ENCODE data around the gene HTR1D.

The HTR1D gene

DNA sequence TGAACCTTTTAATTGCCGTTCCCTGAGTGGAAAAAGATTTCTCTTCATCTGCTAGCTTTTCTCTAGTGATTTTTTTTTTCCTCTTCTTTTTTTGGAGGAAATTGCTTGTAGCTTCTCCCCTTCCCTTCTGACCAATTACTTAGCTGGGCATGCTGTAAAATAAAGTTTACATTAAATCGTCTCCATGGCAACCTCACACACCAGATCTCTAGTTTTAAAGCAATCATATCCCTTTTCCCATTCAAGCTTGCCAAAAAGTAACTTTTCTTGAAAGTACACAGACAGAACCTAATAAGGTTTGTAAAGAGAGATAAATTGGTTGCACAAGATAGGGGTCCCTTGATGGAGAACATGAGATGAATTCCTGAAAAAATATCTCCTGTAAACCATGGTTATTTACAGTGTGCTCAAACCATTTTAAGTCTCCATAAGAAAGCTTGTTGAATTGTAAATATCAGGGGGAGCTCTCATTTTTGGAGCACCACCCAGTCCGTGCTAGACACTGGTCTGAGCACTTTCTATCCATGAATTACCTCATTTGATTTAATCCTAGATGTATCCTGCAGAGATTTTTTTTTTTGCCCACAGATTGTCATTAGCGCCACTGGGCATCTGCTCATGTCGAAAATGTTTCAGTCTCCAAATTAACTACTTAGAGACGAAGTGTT lies 32.6 kb upstream of the HTR1D start:
- DNase-seq: no peak
- TF ChIP-seq, protein P1, sequence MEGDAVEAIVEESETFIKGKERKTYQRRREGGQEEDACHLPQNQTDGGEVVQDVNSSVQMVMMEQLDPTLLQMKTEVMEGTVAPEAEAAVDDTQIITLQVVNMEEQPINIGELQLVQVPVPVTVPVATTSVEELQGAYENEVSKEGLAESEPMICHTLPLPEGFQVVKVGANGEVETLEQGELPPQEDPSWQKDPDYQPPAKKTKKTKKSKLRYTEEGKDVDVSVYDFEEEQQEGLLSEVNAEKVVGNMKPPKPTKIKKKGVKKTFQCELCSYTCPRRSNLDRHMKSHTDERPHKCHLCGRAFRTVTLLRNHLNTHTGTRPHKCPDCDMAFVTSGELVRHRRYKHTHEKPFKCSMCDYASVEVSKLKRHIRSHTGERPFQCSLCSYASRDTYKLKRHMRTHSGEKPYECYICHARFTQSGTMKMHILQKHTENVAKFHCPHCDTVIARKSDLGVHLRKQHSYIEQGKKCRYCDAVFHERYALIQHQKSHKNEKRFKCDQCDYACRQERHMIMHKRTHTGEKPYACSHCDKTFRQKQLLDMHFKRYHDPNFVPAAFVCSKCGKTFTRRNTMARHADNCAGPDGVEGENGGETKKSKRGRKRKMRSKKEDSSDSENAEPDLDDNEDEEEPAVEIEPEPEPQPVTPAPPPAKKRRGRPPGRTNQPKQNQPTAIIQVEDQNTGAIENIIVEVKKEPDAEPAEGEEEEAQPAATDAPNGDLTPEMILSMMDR (IDR thresholded peaks at IDR 0.05; ENCODE audit: low read depth, low read length): no peak
- no peak overlapping the region for H3K4me3 ChIP-seq (ENCODE audit: low read depth, low read length)
- no peaks in the 10 kb centered on the region for H3K36me3 ChIP-seq
- H3K27me3 ChIP-seq (ENCODE audit: insufficient read depth, low read depth, severe bottlenecking): no peaks in the 10 kb centered on the region
- no peaks in the 10 kb centered on the region for H3K9me3 ChIP-seq (ENCODE audit: severe bottlenecking)
- H3K27ac ChIP-seq: no peak overlapping the region

DNA sequence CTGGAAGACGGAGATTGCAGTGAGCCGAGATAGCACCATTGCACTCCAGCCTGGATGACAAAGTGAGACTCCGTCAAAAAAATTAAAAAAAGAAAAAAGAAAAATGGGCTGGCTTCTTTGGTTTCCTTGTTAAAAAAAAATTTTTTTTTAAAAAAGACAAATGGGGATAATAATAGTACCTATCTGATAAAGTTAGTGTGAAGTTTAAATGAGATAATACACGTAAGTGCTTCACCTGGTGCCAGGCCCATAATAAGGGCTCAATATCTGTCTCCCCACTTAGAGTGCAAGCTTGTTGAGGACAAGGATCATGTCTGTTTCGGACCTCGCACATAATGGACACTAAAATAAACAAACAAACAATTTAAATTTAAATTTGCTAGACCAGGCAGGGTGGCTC lies 30.0 kb upstream of the HTR1D start:
- TF ChIP-seq, protein P1 (IDR thresholded peaks at IDR 0.05; ENCODE audit: low read depth, low read length): no peak
- H3K27me3 ChIP-seq (ENCODE audit: insufficient read depth, low read depth, severe bottlenecking): no peaks in the 10 kb centered on the region
- H3K4me3 ChIP-seq (ENCODE audit: low read depth, low read length): no peak overlapping the region
- DNase-seq: no peak
- H3K36me3 ChIP-seq: no peaks in the 10 kb centered on the region
- H3K9me3 ChIP-seq (ENCODE audit: severe bottlenecking): no peaks in the 10 kb centered on the region
- H3K27ac ChIP-seq: no peak overlapping the region

DNA sequence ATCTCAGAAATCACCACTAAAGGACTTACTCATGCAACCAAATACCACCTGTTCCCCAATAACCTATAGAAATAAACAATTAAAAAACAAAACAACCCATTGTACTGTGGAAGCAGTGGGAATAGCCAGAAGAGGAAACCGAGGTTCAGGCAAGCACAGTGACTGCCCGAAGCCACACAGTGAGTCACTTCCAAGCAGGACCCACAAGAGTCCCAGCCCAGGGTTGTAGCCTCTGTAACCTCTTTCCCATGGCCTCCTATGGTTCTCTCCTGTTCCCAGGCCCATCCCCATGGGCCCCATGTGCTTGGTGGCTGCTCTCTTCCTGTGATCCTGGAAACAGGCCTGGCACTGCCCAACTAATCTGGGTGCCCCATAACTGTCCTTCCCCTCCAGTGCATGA lies 29.0 kb upstream of the HTR1D start:
- no peak overlapping the region for H3K27ac ChIP-seq
- no peak overlapping the region for H3K4me3 ChIP-seq (ENCODE audit: low read depth, low read length)
- no peaks in the 10 kb centered on the region for H3K9me3 ChIP-seq (ENCODE audit: severe bottlenecking)
- TF ChIP-seq, protein P1 (IDR thresholded peaks at IDR 0.05; ENCODE audit: low read depth, low read length): no peak
- no peaks in the 10 kb centered on the region for H3K27me3 ChIP-seq (ENCODE audit: insufficient read depth, low read depth, severe bottlenecking)
- H3K36me3 ChIP-seq: no peaks in the 10 kb centered on the region
- DNase-seq: no peak

DNA sequence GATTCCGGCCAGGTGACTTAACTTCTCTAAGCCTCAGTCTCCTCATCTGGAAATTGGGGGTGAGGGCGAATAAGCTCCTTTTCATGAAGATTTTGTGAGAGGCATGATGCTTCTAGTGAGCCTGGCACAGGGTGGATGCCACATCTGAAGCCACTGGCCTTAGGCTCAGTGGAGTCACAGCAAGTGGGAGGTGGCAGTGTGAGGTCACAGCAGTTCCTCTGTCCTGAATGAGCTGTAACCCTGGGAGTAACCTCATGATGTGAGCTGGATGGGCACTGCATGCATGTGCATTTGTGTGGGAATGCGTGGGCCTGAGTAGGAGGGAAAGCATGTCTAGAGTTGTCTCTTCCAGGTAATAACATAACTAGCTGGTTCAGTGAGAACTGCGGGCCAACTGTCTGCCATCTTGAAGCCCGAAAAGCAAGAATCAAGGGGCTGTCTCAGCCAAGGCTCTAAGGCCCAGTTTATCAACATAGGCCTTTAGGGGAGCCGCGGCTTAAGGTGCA lies 27.0 kb upstream of the HTR1D start:
- no peak for DNase-seq
- Histone ChIP-seq H3K27me3 (ENCODE audit: insufficient read depth, low read depth, severe bottlenecking) (no peaks in the 10 kb centered on the region), H3K9me3 (ENCODE audit: severe bottlenecking) (no peaks in the 10 kb centered on the region), H3K27ac (no peak overlapping the region), H3K36me3 (no peaks in the 10 kb centered on the region), H3K4me3 (ENCODE audit: low read depth, low read length) (no peak overlapping the region)
- TF ChIP-seq, protein P1 (IDR thresholded peaks at IDR 0.05; ENCODE audit: low read depth, low read length): no peak

DNA sequence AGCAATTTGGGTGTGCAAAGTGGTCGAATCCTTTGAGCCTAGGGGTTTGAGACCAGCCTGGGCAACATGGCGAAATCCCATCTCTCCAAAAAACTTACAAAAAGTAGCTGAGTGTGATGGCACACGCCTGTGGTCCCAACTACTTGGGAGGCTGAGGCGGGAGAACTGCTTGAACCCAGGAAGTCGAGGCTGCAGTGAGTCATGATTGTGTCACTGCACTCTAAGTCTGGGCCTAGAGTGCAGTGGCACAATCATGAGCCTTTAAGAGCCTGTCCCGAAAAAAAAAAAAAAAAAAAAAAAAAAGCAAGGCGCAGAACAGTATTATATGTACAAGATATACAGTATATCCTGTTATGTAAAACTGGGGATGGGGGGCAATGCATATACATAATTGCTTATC lies 25.1 kb upstream of the HTR1D start:
- Histone ChIP-seq H3K36me3 (no peaks in the 10 kb centered on the region), H3K27me3 (ENCODE audit: insufficient read depth, low read depth, severe bottlenecking) (no peaks in the 10 kb centered on the region), H3K27ac (no peak overlapping the region), H3K9me3 (ENCODE audit: severe bottlenecking) (no peaks in the 10 kb centered on the region), H3K4me3 (ENCODE audit: low read depth, low read length) (no peak overlapping the region)
- DNase-seq: no peak
- TF ChIP-seq, protein P1 (IDR thresholded peaks at IDR 0.05; ENCODE audit: low read depth, low read length): no peak

Measured in WERI-Rb-1 (cell line).